ENCODE results near the gene FBXL14.

FBXL14 gene

DNA sequence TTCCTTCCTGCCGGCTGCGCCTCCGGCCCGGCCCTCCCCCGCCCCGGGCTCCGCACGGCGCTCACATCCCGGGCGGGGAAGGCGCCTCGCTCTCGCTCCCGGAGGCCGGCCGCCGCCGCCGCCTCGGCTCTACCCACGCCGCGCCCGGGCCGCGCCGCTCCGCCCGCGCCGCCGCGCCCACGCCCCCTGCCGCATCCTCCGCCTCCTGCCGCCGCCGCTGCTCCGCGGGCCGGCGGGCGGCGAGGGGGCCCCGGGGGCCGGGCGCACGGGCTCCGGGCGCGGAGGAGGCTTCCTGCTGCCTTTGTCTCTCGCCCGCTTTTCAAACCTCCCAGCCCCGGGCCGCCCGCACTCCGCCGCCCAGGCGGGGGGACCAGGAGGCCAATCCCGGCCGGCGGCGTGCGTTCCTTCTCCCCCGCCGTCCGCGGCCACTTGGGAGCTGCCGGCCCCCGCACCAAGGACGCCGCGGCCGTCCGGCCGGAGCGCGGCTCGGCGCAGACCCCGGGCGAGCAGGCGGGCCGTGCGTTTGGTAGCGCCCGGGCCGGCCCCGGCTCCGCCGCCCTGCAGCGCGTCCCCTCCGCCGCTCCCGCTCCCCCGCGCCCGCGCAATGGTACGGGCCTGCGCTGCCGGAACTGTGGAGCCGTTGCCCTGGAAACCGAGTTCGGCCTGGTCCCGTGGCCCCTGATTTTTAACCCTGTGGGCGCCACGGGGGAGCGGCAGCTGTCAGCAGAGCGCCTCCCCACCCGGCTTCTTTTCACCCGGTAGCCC is at the start of gene FBXL14:
TSS of gene FBXL14 (minus strand) at position 321 of the 765 bp plus-strand sequence. CDS start 515 bp downstream, outside the sequence.
- no CpG with 5 or more reads among the region's 115 CpGs for WGBS (ENCODE audit: insufficient coverage, insufficient read length)
- Histone ChIP-seq H3K27me3 (ENCODE audit: control insufficient read depth, insufficient read depth, low read length) (peaks cover 19% of the 10 kb centered on the region; the same call in 1 of the 2 replicates), H3K4me1 (ENCODE audit: control insufficient read depth, insufficient read depth, low read length) (peaks cover 9% of the 10 kb centered on the region), H3K9me3 (ENCODE audit: control insufficient read depth, insufficient read depth, low read length) (no peaks in the 10 kb centered on the region), H3K36me3 (ENCODE audit: control insufficient read depth, insufficient read depth, low read length) (no peaks in the 10 kb centered on the region), H3K4me3 (ENCODE audit: low read length) (peak within 1 kb of the TSS; percentile 46; the same call in 1 of the 2 replicates), H3K27ac (ENCODE audit: low read length) (no peak within 1 kb of the TSS)
- DNase-seq (ENCODE audit: low read depth, low spot score), result peak; percentile 71

- H3K27me3 ChIP-seq (ENCODE audit: control insufficient read depth, insufficient read depth, low read length), result no peaks in the 10 kb centered on the region
- no peaks in the 10 kb centered on the region for H3K9me3 ChIP-seq (ENCODE audit: control insufficient read depth, insufficient read depth, low read length)
- no peaks in the 10 kb centered on the region for H3K36me3 ChIP-seq (ENCODE audit: control insufficient read depth, insufficient read depth, low read length)
- H3K4me1 ChIP-seq (ENCODE audit: control insufficient read depth, insufficient read depth, low read length), result no peaks in the 10 kb centered on the region; the same call in 1 of the 2 replicates
- H3K4me3 ChIP-seq (ENCODE audit: low read length), result no peak overlapping the region
- no peak for DNase-seq (ENCODE audit: low read depth, low spot score)
- WGBS (ENCODE audit: insufficient coverage, insufficient read length), result no CpG with 5 or more reads among the region's 7 CpGs
- no peak overlapping the region for H3K27ac ChIP-seq (ENCODE audit: low read length)
These were observed 49.6 kb upstream of the FBXL14 start for GRCh38 chr12:1643905-1644533.

GRCh38 chr12:1643043-1643442 is 48.7 kb upstream of the FBXL14 start:
- DNase-seq (ENCODE audit: low read depth, low spot score), result no peak
- Histone ChIP-seq H3K27ac (ENCODE audit: low read length) (no peak overlapping the region), H3K27me3 (ENCODE audit: control insufficient read depth, insufficient read depth, low read length) (no peaks in the 10 kb centered on the region), H3K36me3 (ENCODE audit: control insufficient read depth, insufficient read depth, low read length) (no peaks in the 10 kb centered on the region), H3K4me1 (ENCODE audit: control insufficient read depth, insufficient read depth, low read length) (no peaks in the 10 kb centered on the region; the same call in 1 of the 2 replicates), H3K4me3 (ENCODE audit: low read length) (no peak overlapping the region), H3K9me3 (ENCODE audit: control insufficient read depth, insufficient read depth, low read length) (no peaks in the 10 kb centered on the region)
- no CpG with 5 or more reads among the region's 9 CpGs for WGBS (ENCODE audit: insufficient coverage, insufficient read length)

DNA sequence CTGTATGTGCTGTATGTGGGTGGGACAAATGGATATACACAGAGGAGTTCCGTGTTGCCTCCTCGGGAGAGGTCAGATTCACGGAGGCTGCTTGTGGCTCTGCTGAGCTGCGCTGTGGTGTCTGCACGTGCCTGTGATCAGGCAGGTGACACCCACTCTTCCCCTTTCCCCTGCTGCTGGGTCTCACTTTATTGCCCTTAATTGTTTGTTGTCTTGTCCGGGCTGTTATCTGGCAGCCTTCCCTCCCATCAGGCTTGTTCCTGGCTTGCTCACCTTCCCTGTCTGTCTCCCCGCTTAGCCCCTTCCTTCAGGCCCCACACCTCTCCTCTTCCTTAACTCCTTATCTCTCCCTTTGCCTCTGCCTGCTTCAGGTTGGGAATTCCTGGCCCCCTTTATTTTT is 48.1 kb upstream of the FBXL14 start:
- no peaks in the 10 kb centered on the region for H3K36me3 ChIP-seq (ENCODE audit: control insufficient read depth, insufficient read depth, low read length)
- WGBS (ENCODE audit: insufficient coverage, insufficient read length), result no CpG with 5 or more reads among the region's 7 CpGs
- no peak overlapping the region for H3K27ac ChIP-seq (ENCODE audit: low read length)
- no peak overlapping the region for H3K4me3 ChIP-seq (ENCODE audit: low read length)
- no peak for DNase-seq (ENCODE audit: low read depth, low spot score)
- no peaks in the 10 kb centered on the region; the same call in 1 of the 2 replicates for H3K4me1 ChIP-seq (ENCODE audit: control insufficient read depth, insufficient read depth, low read length)
- no peaks in the 10 kb centered on the region for H3K27me3 ChIP-seq (ENCODE audit: control insufficient read depth, insufficient read depth, low read length)
- no peaks in the 10 kb centered on the region for H3K9me3 ChIP-seq (ENCODE audit: control insufficient read depth, insufficient read depth, low read length)

DNA sequence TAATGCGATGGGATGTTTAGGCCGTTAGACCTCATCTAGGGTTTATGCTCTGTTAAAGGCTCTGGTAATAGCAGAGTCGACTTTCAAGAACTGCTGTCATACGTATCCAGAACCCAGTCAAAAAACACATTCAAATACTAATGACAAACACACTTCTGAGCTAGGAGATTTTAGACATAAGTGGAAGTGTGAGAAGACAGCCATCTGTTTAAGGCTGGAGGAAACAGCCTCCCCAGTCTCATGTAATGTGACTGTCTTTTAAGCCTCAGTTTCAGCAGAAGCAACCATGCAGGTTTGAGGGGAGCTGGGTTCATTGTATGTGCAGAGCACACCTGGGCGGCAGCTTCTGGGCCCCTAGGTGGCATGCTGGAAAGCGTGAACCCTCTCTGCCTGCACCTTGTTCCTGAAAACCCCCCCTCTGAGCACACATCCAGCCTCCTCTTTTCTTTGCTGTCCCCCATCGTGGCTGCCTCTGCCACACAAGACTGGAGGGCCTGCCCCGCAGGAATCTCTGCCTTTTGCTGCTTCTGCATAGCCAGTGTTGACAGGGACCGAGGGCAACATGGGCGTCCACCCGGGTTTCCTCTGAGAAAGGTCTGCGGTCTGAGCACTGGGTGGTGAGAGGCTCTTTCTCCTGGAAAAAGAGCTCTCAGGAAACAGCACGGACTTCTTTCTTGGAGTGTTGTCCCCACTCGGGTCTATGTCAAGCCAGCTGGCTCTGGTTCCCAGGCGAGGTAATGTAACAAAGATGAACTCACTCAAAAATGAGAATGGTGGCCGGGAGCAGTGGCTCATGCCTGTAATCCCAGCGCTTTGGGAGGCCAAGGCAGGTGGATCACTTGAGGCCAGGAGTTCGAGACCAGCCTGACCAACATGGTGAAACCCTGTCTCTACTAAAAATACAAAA is 46.2 kb upstream of the FBXL14 start:
- no peak for DNase-seq (ENCODE audit: low read depth, low spot score)
- WGBS (ENCODE audit: insufficient coverage, insufficient read length), result no CpG with 5 or more reads among the region's 18 CpGs
- H3K4me3 ChIP-seq (ENCODE audit: low read length), result no peak overlapping the region
- no peaks in the 10 kb centered on the region for H3K4me1 ChIP-seq (ENCODE audit: control insufficient read depth, insufficient read depth, low read length)
- no peak overlapping the region for H3K27ac ChIP-seq (ENCODE audit: low read length)
- H3K9me3 ChIP-seq (ENCODE audit: control insufficient read depth, insufficient read depth, low read length), result no peaks in the 10 kb centered on the region
- no peaks in the 10 kb centered on the region for H3K27me3 ChIP-seq (ENCODE audit: control insufficient read depth, insufficient read depth, low read length)
- no peaks in the 10 kb centered on the region for H3K36me3 ChIP-seq (ENCODE audit: control insufficient read depth, insufficient read depth, low read length)

DNA sequence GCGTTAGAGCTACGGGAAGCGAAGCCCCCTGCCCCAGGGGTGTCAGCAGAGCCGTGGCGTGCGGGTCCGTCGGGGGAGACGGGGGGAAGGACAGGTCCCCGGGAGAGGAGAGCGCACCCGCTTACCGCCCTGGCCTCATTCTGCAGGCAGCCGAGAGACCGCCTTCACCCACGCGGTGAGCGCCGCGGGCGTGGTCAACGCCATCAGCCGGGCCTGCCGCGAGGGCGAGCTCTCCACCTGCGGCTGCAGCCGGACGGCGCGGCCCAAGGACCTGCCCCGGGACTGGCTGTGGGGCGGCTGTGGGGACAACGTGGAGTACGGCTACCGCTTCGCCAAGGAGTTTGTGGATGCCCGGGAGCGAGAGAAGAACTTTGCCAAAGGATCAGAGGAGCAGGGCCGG is 45.2 kb upstream of the FBXL14 start:
- Histone ChIP-seq H3K4me3 (ENCODE audit: low read length) (no peak overlapping the region), H3K27ac (ENCODE audit: low read length) (no peak overlapping the region), H3K36me3 (ENCODE audit: control insufficient read depth, insufficient read depth, low read length) (no peaks in the 10 kb centered on the region), H3K4me1 (ENCODE audit: control insufficient read depth, insufficient read depth, low read length) (no peaks in the 10 kb centered on the region), H3K27me3 (ENCODE audit: control insufficient read depth, insufficient read depth, low read length) (no peaks in the 10 kb centered on the region), H3K9me3 (ENCODE audit: control insufficient read depth, insufficient read depth, low read length) (no peaks in the 10 kb centered on the region)
- no CpG with 5 or more reads among the region's 40 CpGs for WGBS (ENCODE audit: insufficient coverage, insufficient read length)
- no peak for DNase-seq (ENCODE audit: low read depth, low spot score)

GRCh38 chr12:1638203-1638602 is 43.8 kb upstream of the FBXL14 start:
- no peak overlapping the region for H3K4me3 ChIP-seq (ENCODE audit: low read length)
- DNase-seq (ENCODE audit: low read depth, low spot score), result no peak
- H3K4me1 ChIP-seq (ENCODE audit: control insufficient read depth, insufficient read depth, low read length), result no peaks in the 10 kb centered on the region
- no CpG with 5 or more reads among the region's 5 CpGs for WGBS (ENCODE audit: insufficient coverage, insufficient read length)
- no peak overlapping the region for H3K27ac ChIP-seq (ENCODE audit: low read length)
- no peaks in the 10 kb centered on the region; the same call in 1 of the 2 replicates for H3K27me3 ChIP-seq (ENCODE audit: control insufficient read depth, insufficient read depth, low read length)
- H3K9me3 ChIP-seq (ENCODE audit: control insufficient read depth, insufficient read depth, low read length), result no peaks in the 10 kb centered on the region
- H3K36me3 ChIP-seq (ENCODE audit: control insufficient read depth, insufficient read depth, low read length), result no peaks in the 10 kb centered on the region

- H3K9me3 ChIP-seq (ENCODE audit: control insufficient read depth, insufficient read depth, low read length), result no peaks in the 10 kb centered on the region
- DNase-seq (ENCODE audit: low read depth, low spot score), result no peak
- no peaks in the 10 kb centered on the region for H3K36me3 ChIP-seq (ENCODE audit: control insufficient read depth, insufficient read depth, low read length)
- H3K4me3 ChIP-seq (ENCODE audit: low read length), result no peak overlapping the region
- peaks cover 23% of the 10 kb centered on the region for H3K27me3 ChIP-seq (ENCODE audit: control insufficient read depth, insufficient read depth, low read length)
- no CpG with 5 or more reads among the region's 11 CpGs for WGBS (ENCODE audit: insufficient coverage, insufficient read length)
- H3K27ac ChIP-seq (ENCODE audit: low read length), result no peak overlapping the region
- 0 out of 2 replicates have a peak, but pooled peaks cover 2% of the 10 kb centered on the region for H3K4me1 ChIP-seq (ENCODE audit: control insufficient read depth, insufficient read depth, low read length)
These were observed 41.1 kb upstream of the FBXL14 start for GRCh38 chr12:1635301-1636095.

- Histone ChIP-seq H3K4me1 (ENCODE audit: control insufficient read depth, insufficient read depth, low read length) (0 out of 2 replicates have a peak, but pooled peaks cover 2% of the 10 kb centered on the region), H3K36me3 (ENCODE audit: control insufficient read depth, insufficient read depth, low read length) (no peaks in the 10 kb centered on the region), H3K4me3 (ENCODE audit: low read length) (no peak overlapping the region), H3K27me3 (ENCODE audit: control insufficient read depth, insufficient read depth, low read length) (peaks cover 27% of the 10 kb centered on the region), H3K27ac (ENCODE audit: low read length) (no peak overlapping the region), H3K9me3 (ENCODE audit: control insufficient read depth, insufficient read depth, low read length) (no peaks in the 10 kb centered on the region)
- DNase-seq (ENCODE audit: low read depth, low spot score), result peak; percentile 78
- no CpG with 5 or more reads among the region's 16 CpGs for WGBS (ENCODE audit: insufficient coverage, insufficient read length)
These were observed 40.3 kb upstream of the FBXL14 start for GRCh38 chr12:1634590-1635191.
